HepG2 (cell line): ENCODE results near the gene HACL1. TPM values are rescaled to one million over a fixed set of nuclear protein-coding genes. Genes with fewer than 3 reads are reported as not detected.

Source experiments
- ATAC-seq: fragments of 200-7000 bp; cut with Tn5 transposase; 3 replicates; pipeline ENCODE4 v1.9.1; 2020; ENCODE audit warnings: mild to moderate bottlenecking, moderate library complexity
- BruUV-seq: library from RNA; stranded (reverse); fragments of 400-500 nt; replicated peaks from 2 replicates; lab custom pipeline; 2021; lab: Mats Ljungman, UMichigan
- CTCF ChIA-PET: fragments of 300-600 bp; formaldehyde crosslinking; extraction: SDS; loops from one replicate; lab custom pipeline; 2021; ENCODE audit warnings: low total read pairs, inconsistent platforms, low intra/inter-chr PET ratio; lab: Yijun Ruan, JAX
- POLR2A ChIA-PET: fragments of 350-600 bp; sonication (Branson Sonifier 250); formaldehyde crosslinking; loops from one replicate; lab custom pipeline; 2020; ENCODE audit warnings: antibody characterized with exemption, inconsistent platforms; lab: Yijun Ruan, JAX
- DNase-seq: peaks from one replicate; pipeline ENCODE4 v3.0.0-alpha.2; 2015; ENCODE audit warnings: low spot score
- FAIRE-seq: peaks from 3 replicates; lab custom pipeline; 2011; peaks lifted over from hg19 to GRCh38; lab: Jason Lieb, UNC
- H2AFZ ChIP-seq: one replicate; pipeline ENCODE4 v1.6.1; 2011; ENCODE audit warnings: low read length, inconsistent platforms
- H3K27ac ChIP-seq: fragments of 300-600 bp; 3 replicates; pipeline ENCODE4 v1.8.0; 2011; ENCODE audit warnings: mixed run types, mild to moderate bottlenecking, mixed read lengths, low read length, inconsistent platforms; ENCODE audit not compliant: insufficient read depth; ENCODE audit errors: extremely low read length
- H3K27me3 ChIP-seq, 2 experiments: fragments of 200-600 bp in 1 of 2; 2 replicates in 1 of 2; 3 replicates in 1 of 2; pipeline versions ENCODE4 v1.6.0 to v1.8.0; 2011; ENCODE audit warnings: low read length in 2 of 2, mild to moderate bottlenecking in 2 of 2, moderate library complexity in 2 of 2, inconsistent platforms in 1 of 2; ENCODE audit not compliant: insufficient read depth in 2 of 2, control insufficient read depth in 1 of 2
- H3K36me3 ChIP-seq, 2 experiments: fragments of 200-600 bp in 1 of 2; replicated peaks in 1 of 2; 2 replicates in 1 of 2; 3 replicates in 1 of 2; pipeline versions ENCODE4 v1.5.1 to v1.8.0; 2011; ENCODE audit warnings: low read length in 2 of 2, inconsistent platforms in 1 of 2; ENCODE audit not compliant: insufficient read depth in 2 of 2, control insufficient read depth in 1 of 2
- H3K4me1 ChIP-seq: 2 replicates; pipeline ENCODE4 v1.5.1; 2012; ENCODE audit warnings: low read length, inconsistent platforms; ENCODE audit not compliant: insufficient read depth
- H3K4me2 ChIP-seq: 2 replicates; pipeline ENCODE4 v1.6.0; 2011; ENCODE audit warnings: low read depth, low read length, inconsistent platforms
- H3K4me3 ChIP-seq, 3 experiments: fragments of 200-600 bp in 1 of 3; sonication (generic), shearing (Covaris generic) in 1 of 3; replicated peaks in 1 of 3; 2 replicates each; pipeline ENCODE4 v1.5.1; 2011 to 2016; ENCODE audit warnings: low read length in 3 of 3, inconsistent platforms in 2 of 3, low read depth in 2 of 3, mild to moderate bottlenecking in 2 of 3, control low read depth in 1 of 3, mixed read lengths in 1 of 3; ENCODE audit not compliant: insufficient read depth in 1 of 3
- H3K79me2 ChIP-seq: one replicate; pipeline ENCODE4 v1.6.1; 2011; ENCODE audit warnings: low read length, inconsistent platforms; ENCODE audit not compliant: insufficient read depth
- H3K9ac ChIP-seq: 2 replicates; pipeline ENCODE4 v1.6.0; 2011; ENCODE audit warnings: mild to moderate bottlenecking, low read depth, low read length, inconsistent platforms; ENCODE audit not compliant: insufficient read depth
- H3K9me3 ChIP-seq: 2 replicates; pipeline ENCODE4 v1.5.1; 2012; ENCODE audit warnings: mild to moderate bottlenecking, low read length
- H4K20me1 ChIP-seq: 2 replicates; pipeline ENCODE4 v1.6.0; 2011; ENCODE audit warnings: inconsistent platforms, mild to moderate bottlenecking, low read length, moderate library complexity; ENCODE audit not compliant: insufficient read depth
- BHLHE40 ChIP-seq: IDR thresholded peaks from 2 replicates; pipeline ENCODE4 v1.6.1; 2011; ENCODE audit warnings: low read length, improper control_type of control experiment
- CHCHD3 ChIP-seq: sonication (generic); formaldehyde crosslinking; IDR thresholded peaks from 2 replicates; pipeline ENCODE4 v1.8.0; 2022; ENCODE audit warnings: mild to moderate bottlenecking, missing genetic modification reagents, moderate library complexity
- CHD4 ChIP-seq: fragments of 200-600 bp; sonication (generic); IDR thresholded peaks from 2 replicates; pipeline ENCODE4 v1.7.0; 2017; ENCODE audit warnings: mild to moderate bottlenecking, low read length, borderline replicate concordance
- FOXK1 ChIP-seq: sonication (generic); formaldehyde crosslinking; IDR thresholded peaks from 2 replicates; pipeline ENCODE4 v1.4.0; 2020; ENCODE audit warnings: low read depth, missing genetic modification reagents, borderline replicate concordance
- KLF15 ChIP-seq: sonication (generic); formaldehyde crosslinking; IDR thresholded peaks from 2 replicates; pipeline ENCODE4 v1.8.1; 2023; ENCODE audit warnings: borderline replicate concordance, mild to moderate bottlenecking, inconsistent platforms, missing genetic modification reagents, mixed read lengths
- NFATC3 ChIP-seq: sonication (generic); formaldehyde crosslinking; IDR thresholded peaks from 2 replicates; pipeline ENCODE4 v1.5.1; 2020; ENCODE audit warnings: mild to moderate bottlenecking, missing genetic modification reagents
- NFYB ChIP-seq: sonication (generic); formaldehyde crosslinking; IDR thresholded peaks from 2 replicates; pipeline ENCODE4 v1.4.0; 2020; ENCODE audit warnings: missing genetic modification reagents
- NKX3-1 ChIP-seq: sonication (generic); formaldehyde crosslinking; IDR thresholded peaks from 2 replicates; pipeline ENCODE4 v1.5.0; 2020; ENCODE audit warnings: missing genetic modification reagents
- NRL ChIP-seq: sonication (generic); formaldehyde crosslinking; IDR thresholded peaks from 2 replicates; pipeline ENCODE4 v1.5.0; 2020; ENCODE audit warnings: missing genetic modification reagents, mild to moderate bottlenecking, moderate library complexity, borderline replicate concordance
- SNAI1 ChIP-seq: sonication (generic); formaldehyde crosslinking; IDR thresholded peaks from 2 replicates; pipeline ENCODE4 v1.5.0; 2020; ENCODE audit warnings: mild to moderate bottlenecking, missing genetic modification reagents, borderline replicate concordance
- STAG1 ChIP-seq: sonication (generic); formaldehyde crosslinking; IDR thresholded peaks from 2 replicates; pipeline ENCODE4 v1.4.0; 2020; ENCODE audit warnings: missing genetic modification reagents
- TARDBP ChIP-seq: sonication (generic); formaldehyde crosslinking; IDR thresholded peaks from 2 replicates; pipeline ENCODE4 v1.8.0; 2022; ENCODE audit warnings: mild to moderate bottlenecking, missing genetic modification reagents
- ZNF143 ChIP-seq: sonication (generic); formaldehyde crosslinking; IDR thresholded peaks from 2 replicates; pipeline ENCODE4 v1.4.0; 2020; ENCODE audit warnings: missing genetic modification reagents
- ZNF263 ChIP-seq: sonication (generic); formaldehyde crosslinking; IDR thresholded peaks from 2 replicates; pipeline ENCODE4 v1.4.0; 2020; ENCODE audit warnings: missing genetic modification reagents
- ZNF343 ChIP-seq: sonication (generic); formaldehyde crosslinking; IDR thresholded peaks from 2 replicates; pipeline ENCODE4 v1.4.0; 2020; ENCODE audit warnings: mild to moderate bottlenecking, missing genetic modification reagents
- ZNF7 ChIP-seq: IDR thresholded peaks from 2 replicates; pipeline ENCODE4 v1.6.1; 2016; ENCODE audit warnings: missing biosample characterization, missing genetic modification reagents
- ZNF746 ChIP-seq: sonication (generic); formaldehyde crosslinking; IDR thresholded peaks from 2 replicates; pipeline ENCODE4 v1.8.0; 2022; ENCODE audit warnings: mild to moderate bottlenecking, missing genetic modification reagents
- WGBS: methylation state at CpG from one replicate; pipeline ENCODE4 v1.1.6; 2017; ENCODE audit warnings: low lambda C conversion rate; 5-methylcytosine and 5-hydroxymethylcytosine counted together
- in situ Hi-C: cut with HindIII; loops from 2 replicates; pipeline ENCODE4 v1.10.0; 2017; ENCODE audit warnings: low pct_unique_long_range_greater_than_20kb; ENCODE audit not compliant: extremely low pct_ligation_motif_present
- intact Hi-C: fragments of 100-400 bp; cut with micrococcal nuclease; formaldehyde crosslinking; loops from one replicate; pipeline ENCODE4 v1.10.0; 2022; ENCODE audit not compliant: unreplicated experiment
- polyA plus RNA-seq, 8 experiments: library from polyadenylated mRNA; depleted of rRNA in 3 of 8; stranded (reverse) in 7 of 8; unstranded in 1 of 8; fragments of >200 nt; fragmentation: Illumina TruSeq in 4 of 8; extraction: Trizol in 4 of 8; gene quantifications; 2 replicates each; pipeline versions ENCODE4 v1.2.1 to v1.2.3, GENCODE V29; 2011 to 2016; ENCODE audit warnings: low read depth in 4 of 8, missing spikeins in 1 of 8, mixed read lengths in 1 of 8; ENCODE audit not compliant: insufficient read depth in 1 of 8
- total RNA-seq, 5 experiments: library from RNA; depleted of rRNA; stranded (reverse); fragments of >200 nt; fragmentation: Illumina TruSeq; extraction: Trizol; gene quantifications; 2 replicates each; pipeline ENCODE4 v1.2.3, GENCODE V29; 2016; ENCODE audit warnings: low read depth in 1 of 5
- TF ChIP-seq, protein P1 (sequence below): IDR thresholded peaks from 2 replicates; pipeline ENCODE4 v1.6.1; 2016; ENCODE audit warnings: low read depth, missing genetic modification reagents, missing compliant biosample characterization
- TF ChIP-seq, protein P2 (sequence below): sonication (generic); formaldehyde crosslinking; IDR thresholded peaks from 2 replicates; pipeline ENCODE4 v1.4.0; 2020; ENCODE audit warnings: mild to moderate bottlenecking, missing genetic modification reagents
- TF ChIP-seq, protein P3 (sequence below): sonication (generic); formaldehyde crosslinking; IDR thresholded peaks from 2 replicates; pipeline ENCODE4 v1.4.0; 2020; ENCODE audit warnings: missing genetic modification reagents

HACL1 gene
- total and polyA plus RNA-seq, 2 of the 13 experiments (the other 11 are each of a cell fraction or from before 2014, with no cell fraction given), result 22.1 to 25.7 TPM

DNA sequence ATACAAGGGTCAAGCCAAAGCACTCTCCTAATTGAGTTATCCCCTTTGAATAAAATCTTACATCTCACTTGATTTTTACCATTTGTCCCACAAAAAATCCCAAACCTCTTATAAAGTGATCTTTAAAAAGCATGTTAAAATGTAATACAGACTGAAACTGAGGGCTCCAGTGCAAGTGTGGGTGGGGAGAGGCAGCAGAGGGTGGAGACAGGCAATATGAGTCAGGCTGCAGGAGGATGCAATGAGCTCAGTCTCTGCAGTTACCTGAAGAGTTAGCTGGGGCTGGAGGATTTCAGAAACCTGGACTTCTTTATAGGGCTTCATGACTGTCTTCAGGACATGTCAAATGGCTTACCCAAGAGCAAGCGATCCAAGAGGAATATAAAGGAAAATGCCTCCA is 65.6 kb downstream of the HACL1 start:
- in situ Hi-C loops, result no loop called here
- POLR2A ChIA-PET, result no interaction called here
- BruUV-seq, result no TSS peak

More for the DNA sequence above, 65.6 kb downstream of the HACL1 start:
- Histone ChIP-seq H4K20me1 (no peaks in the 10 kb centered on the region), H3K79me2 (no peaks in the 10 kb centered on the region), H3K9me3 (no peaks in the 10 kb centered on the region), H2AFZ (no peak overlapping the region), H3K27ac (no peak overlapping the region), H3K36me3 (no peaks in the 10 kb centered on the region), H3K4me3 (no peak overlapping the region), H3K4me2 (no peak overlapping the region), H3K9ac (no peak overlapping the region), H3K27me3 (no peaks in the 10 kb centered on the region), H3K4me1 (no peaks in the 10 kb centered on the region)
- WGBS, result 100% methylated on average over 1 of the region's 1 CpG
- TF ChIP-seq, protein P1, sequence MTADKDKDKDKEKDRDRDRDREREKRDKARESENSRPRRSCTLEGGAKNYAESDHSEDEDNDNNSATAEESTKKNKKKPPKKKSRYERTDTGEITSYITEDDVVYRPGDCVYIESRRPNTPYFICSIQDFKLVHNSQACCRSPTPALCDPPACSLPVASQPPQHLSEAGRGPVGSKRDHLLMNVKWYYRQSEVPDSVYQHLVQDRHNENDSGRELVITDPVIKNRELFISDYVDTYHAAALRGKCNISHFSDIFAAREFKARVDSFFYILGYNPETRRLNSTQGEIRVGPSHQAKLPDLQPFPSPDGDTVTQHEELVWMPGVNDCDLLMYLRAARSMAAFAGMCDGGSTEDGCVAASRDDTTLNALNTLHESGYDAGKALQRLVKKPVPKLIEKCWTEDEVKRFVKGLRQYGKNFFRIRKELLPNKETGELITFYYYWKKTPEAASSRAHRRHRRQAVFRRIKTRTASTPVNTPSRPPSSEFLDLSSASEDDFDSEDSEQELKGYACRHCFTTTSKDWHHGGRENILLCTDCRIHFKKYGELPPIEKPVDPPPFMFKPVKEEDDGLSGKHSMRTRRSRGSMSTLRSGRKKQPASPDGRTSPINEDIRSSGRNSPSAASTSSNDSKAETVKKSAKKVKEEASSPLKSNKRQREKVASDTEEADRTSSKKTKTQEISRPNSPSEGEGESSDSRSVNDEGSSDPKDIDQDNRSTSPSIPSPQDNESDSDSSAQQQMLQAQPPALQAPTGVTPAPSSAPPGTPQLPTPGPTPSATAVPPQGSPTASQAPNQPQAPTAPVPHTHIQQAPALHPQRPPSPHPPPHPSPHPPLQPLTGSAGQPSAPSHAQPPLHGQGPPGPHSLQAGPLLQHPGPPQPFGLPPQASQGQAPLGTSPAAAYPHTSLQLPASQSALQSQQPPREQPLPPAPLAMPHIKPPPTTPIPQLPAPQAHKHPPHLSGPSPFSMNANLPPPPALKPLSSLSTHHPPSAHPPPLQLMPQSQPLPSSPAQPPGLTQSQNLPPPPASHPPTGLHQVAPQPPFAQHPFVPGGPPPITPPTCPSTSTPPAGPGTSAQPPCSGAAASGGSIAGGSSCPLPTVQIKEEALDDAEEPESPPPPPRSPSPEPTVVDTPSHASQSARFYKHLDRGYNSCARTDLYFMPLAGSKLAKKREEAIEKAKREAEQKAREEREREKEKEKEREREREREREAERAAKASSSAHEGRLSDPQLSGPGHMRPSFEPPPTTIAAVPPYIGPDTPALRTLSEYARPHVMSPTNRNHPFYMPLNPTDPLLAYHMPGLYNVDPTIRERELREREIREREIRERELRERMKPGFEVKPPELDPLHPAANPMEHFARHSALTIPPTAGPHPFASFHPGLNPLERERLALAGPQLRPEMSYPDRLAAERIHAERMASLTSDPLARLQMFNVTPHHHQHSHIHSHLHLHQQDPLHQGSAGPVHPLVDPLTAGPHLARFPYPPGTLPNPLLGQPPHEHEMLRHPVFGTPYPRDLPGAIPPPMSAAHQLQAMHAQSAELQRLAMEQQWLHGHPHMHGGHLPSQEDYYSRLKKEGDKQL (CRISPR knock-in tag), result no peak
- TF ChIP-seq ZNF343 (CRISPR knock-in tag), result no peak
- TF ChIP-seq ZNF7 (CRISPR knock-in tag), result no peak
- no peak for TF ChIP-seq NFATC3 (CRISPR knock-in tag)
- TF ChIP-seq ZNF263 (CRISPR knock-in tag), result no peak
- no peak for TF ChIP-seq BHLHE40
- TF ChIP-seq, protein P2, sequence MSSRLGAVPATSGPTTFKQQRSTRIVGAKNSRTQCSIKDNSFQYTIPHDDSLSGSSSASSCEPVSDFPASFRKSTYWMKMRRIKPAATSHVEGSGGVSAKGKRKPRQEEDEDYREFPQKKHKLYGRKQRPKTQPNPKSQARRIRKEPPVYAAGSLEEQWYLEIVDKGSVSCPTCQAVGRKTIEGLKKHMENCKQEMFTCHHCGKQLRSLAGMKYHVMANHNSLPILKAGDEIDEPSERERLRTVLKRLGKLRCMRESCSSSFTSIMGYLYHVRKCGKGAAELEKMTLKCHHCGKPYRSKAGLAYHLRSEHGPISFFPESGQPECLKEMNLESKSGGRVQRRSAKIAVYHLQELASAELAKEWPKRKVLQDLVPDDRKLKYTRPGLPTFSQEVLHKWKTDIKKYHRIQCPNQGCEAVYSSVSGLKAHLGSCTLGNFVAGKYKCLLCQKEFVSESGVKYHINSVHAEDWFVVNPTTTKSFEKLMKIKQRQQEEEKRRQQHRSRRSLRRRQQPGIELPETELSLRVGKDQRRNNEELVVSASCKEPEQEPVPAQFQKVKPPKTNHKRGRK (CRISPR knock-in tag), result no peak
- TF ChIP-seq ZNF746 (CRISPR knock-in tag), result no peak
- no peak for TF ChIP-seq STAG1 (CRISPR knock-in tag)
- TF ChIP-seq TARDBP (CRISPR knock-in tag), result no peak
- no peak for TF ChIP-seq FOXK1 (CRISPR knock-in tag)
- TF ChIP-seq KLF15 (CRISPR knock-in tag), result no peak
- TF ChIP-seq NKX3-1, result no peak
- no peak for TF ChIP-seq NRL
- TF ChIP-seq, protein P3, sequence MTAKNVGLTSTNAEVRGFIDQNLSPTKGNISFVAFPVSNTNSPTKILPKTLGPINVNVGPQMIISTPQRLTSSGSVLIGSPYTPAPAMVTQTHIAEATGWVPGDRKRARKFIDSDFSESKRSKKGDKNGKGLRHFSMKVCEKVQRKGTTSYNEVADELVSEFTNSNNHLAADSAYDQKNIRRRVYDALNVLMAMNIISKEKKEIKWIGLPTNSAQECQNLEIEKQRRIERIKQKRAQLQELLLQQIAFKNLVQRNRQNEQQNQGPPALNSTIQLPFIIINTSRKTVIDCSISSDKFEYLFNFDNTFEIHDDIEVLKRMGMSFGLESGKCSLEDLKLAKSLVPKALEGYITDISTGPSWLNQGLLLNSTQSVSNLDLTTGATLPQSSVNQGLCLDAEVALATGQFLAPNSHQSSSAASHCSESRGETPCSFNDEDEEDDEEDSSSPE, result no peak
- TF ChIP-seq ZNF143 (CRISPR knock-in tag), result no peak
- TF ChIP-seq CHD4, result no peak
- no peak for TF ChIP-seq CHCHD3 (CRISPR knock-in tag)
- TF ChIP-seq NFYB (CRISPR knock-in tag), result no peak
- TF ChIP-seq SNAI1 (CRISPR knock-in tag), result no peak
- DNase-seq (no peak), FAIRE-seq (no peak), ATAC-seq (no peak)
- CTCF ChIA-PET, result no interaction called here
- intact Hi-C loops, result no loop called here
